ENCODE results near the gene PTMA. TPM values are rescaled to one million over a fixed set of nuclear protein-coding genes. Genes with fewer than 3 reads are reported as not detected.

Gene PTMA
- polyA plus RNA-seq, 1 of the 3 experiments (the other 2 are of a cell fraction): 767 TPM

GRCh38 chr2:231672617-231673347 lies 35.5 kb upstream of the PTMA start:
- Histone ChIP-seq H3K9ac (no peak overlapping the region), H2AFZ (ENCODE audit: low read depth) (no peak overlapping the region), H3K27me3 (ENCODE audit: insufficient read depth) (no peaks in the 10 kb centered on the region), H3K4me2 (no peak overlapping the region), H4K20me1 (ENCODE audit: insufficient read depth) (no peaks in the 10 kb centered on the region), H3K36me3 (replicated peaks in 1 of 2; ENCODE audit: control insufficient read depth in 1 of 2, insufficient read depth in 2 of 2, low read length in 1 of 2) (no peaks in the 10 kb centered on the region), H3K79me2 (ENCODE audit: insufficient read depth) (no peaks in the 10 kb centered on the region), H3K9me3 (no peaks in the 10 kb centered on the region), H3K27ac (ENCODE audit: low read depth in 2 of 2, low read length in 1 of 2) (no peak overlapping the region), H3K4me3 (ENCODE audit: low read depth in 2 of 2, low read length in 1 of 2) (no peak overlapping the region), H3K9me2 (no peaks in the 10 kb centered on the region), H3K4me1 (ENCODE audit: control insufficient read depth in 1 of 2, insufficient read depth in 2 of 2, low read depth in 1 of 2, low read length in 1 of 2) (peaks cover 0 to 12% of the 10 kb centered on the region in 2 experiments; a peak in 1 of 4 replicates), H3F3A (replicated peaks; ENCODE audit: insufficient read depth) (peaks cover 2% of the 10 kb centered on the region)
- DNase-seq: no peak
- TF ChIP-seq CHD2 (IDR thresholded peaks at IDR 0.05; ENCODE audit: low read length, partially characterized antibody) (no peak), CTCF (IDR thresholded peaks at IDR 0.05) (peak; percentile 28)
- CTCF ChIA-PET: interaction anchor here (0.8 to 29.4 kb wide), 17 partner anchors 9 to 156 kb away, joined by 3 to 1218 read pairs (median 4); partner anchors contain the start of genes PTMA and TEX44
- WGBS (ENCODE audit: low lambda C conversion rate): 78% methylated on average over 12 of the region's 20 CpGs
- POLR2A ChIA-PET: interaction anchor here (0.7 to 2.2 kb wide), 3 partner anchors 37 to 59 kb away, joined by 3 to 7 read pairs (median 4); no protein-coding TSS in a partner anchor

GRCh38 chr2:231673348-231673770 lies 35.0 kb upstream of the PTMA start:
- POLR2A ChIA-PET: interaction anchor here (1.2 to 2.2 kb wide), 2 partner anchors 37 to 41 kb away, joined by 4 to 7 read pairs; no protein-coding TSS in a partner anchor
- Histone ChIP-seq H3K9me2 (no peaks in the 10 kb centered on the region), H3K36me3 (replicated peaks in 1 of 2; ENCODE audit: control insufficient read depth in 1 of 2, insufficient read depth in 2 of 2, low read length in 1 of 2) (no peaks in the 10 kb centered on the region), H3K4me1 (ENCODE audit: control insufficient read depth in 1 of 2, insufficient read depth in 2 of 2, low read depth in 1 of 2, low read length in 1 of 2) (peaks cover 0 to 12% of the 10 kb centered on the region in 2 experiments; a peak in 1 of 4 replicates), H4K20me1 (ENCODE audit: insufficient read depth) (no peaks in the 10 kb centered on the region), H3K27me3 (ENCODE audit: insufficient read depth) (no peaks in the 10 kb centered on the region), H2AFZ (ENCODE audit: low read depth) (no peak overlapping the region), H3K9ac (no peak overlapping the region), H3K27ac (ENCODE audit: low read depth in 2 of 2, low read length in 1 of 2) (no peak overlapping the region), H3K4me3 (ENCODE audit: low read depth in 2 of 2, low read length in 1 of 2) (no peak overlapping the region), H3K4me2 (no peak overlapping the region), H3K9me3 (no peaks in the 10 kb centered on the region), H3F3A (replicated peaks; ENCODE audit: insufficient read depth) (peaks cover 2% of the 10 kb centered on the region), H3K79me2 (ENCODE audit: insufficient read depth) (no peaks in the 10 kb centered on the region)
- CTCF ChIA-PET: interaction anchor here (0.9 to 29.4 kb wide), 17 partner anchors 11 to 156 kb away, joined by 3 to 1218 read pairs (median 5); partner anchors contain the start of gene PTMA
- DNase-seq: no peak
- 55% methylated on average over 6 of the region's 6 CpGs for WGBS (ENCODE audit: low lambda C conversion rate)
- no peak for TF ChIP-seq MAX (IDR thresholded peaks at IDR 0.05; ENCODE audit: low read depth)
- no peak for TF ChIP-seq ELF1 (IDR thresholded peaks at IDR 0.05)
- no peak for TF ChIP-seq POLR2AphosphoS5 (IDR thresholded peaks at IDR 0.05; ENCODE audit: low read depth, low read length)
- no peak for TF ChIP-seq REST (IDR thresholded peaks at IDR 0.05; ENCODE audit: low read depth, low read length)
- TF ChIP-seq USF2 (IDR thresholded peaks at IDR 0.05; ENCODE audit: borderline replicate concordance, low read depth, low read length): no peak
- no peak for TF ChIP-seq FOXJ3 (CRISPR knock-in tag; IDR thresholded peaks at IDR 0.05)
- TF ChIP-seq FOSL2 (IDR thresholded peaks at IDR 0.05; ENCODE audit: borderline replicate concordance, low read depth): no peak
- no peak for TF ChIP-seq JUND (IDR thresholded peaks at IDR 0.05)
- TF ChIP-seq YY1 (IDR thresholded peaks at IDR 0.05; ENCODE audit: low read depth): no peak
- no peak for TF ChIP-seq ZBTB33 (IDR thresholded peaks at IDR 0.05; ENCODE audit: borderline replicate concordance, low read depth)
- TF ChIP-seq EP300 (IDR thresholded peaks at IDR 0.05; ENCODE audit: borderline replicate concordance in 1 of 2, low read depth in 1 of 2, low read length in 1 of 2): no peak
- TF ChIP-seq MEF2A (IDR thresholded peaks at IDR 0.05; ENCODE audit: borderline replicate concordance, low read depth): no peak
- TF ChIP-seq CTCF (IDR thresholded peaks at IDR 0.05): no peak

Data from SK-N-SH (cell line).